D341Med (cell line): ENCODE measurements around the gene MVB12B.
A peak's percentile ranks its signal among the peaks of the same experiment; 100 is the strongest.

Experiments
- DNase-seq: peaks from one replicate; pipeline ENCODE4 v3.0.0; 2012; ENCODE audit warnings: low spot score

The MVB12B gene

GRCh38 chr9:126506361-126507317, 180.0 kb downstream of the MVB12B start:
- DNase-seq, result no peak

- no peak for DNase-seq
These were observed 180.9 kb downstream of the MVB12B start for GRCh38 chr9:126507318-126508109.

- no peak for DNase-seq
These were observed 181.6 kb downstream of the MVB12B start for GRCh38 chr9:126508171-126508591.

GRCh38 chr9:126508928-126509327, 182.3 kb downstream of the MVB12B start:
- DNase-seq, result no peak

GRCh38 chr9:126509718-126510117, 183.1 kb downstream of the MVB12B start:
- DNase-seq, result no peak

- no peak for DNase-seq
These were observed 183.9 kb downstream of the MVB12B start for GRCh38 chr9:126510564-126510963.

- no peak for DNase-seq
These were observed 184.8 kb downstream of the MVB12B start for GRCh38 chr9:126511411-126511810.

GRCh38 chr9:126513159-126514036, 186.8 kb downstream of the MVB12B start:
- DNase-seq, result no peak

GRCh38 chr9:126514037-126514821, 187.6 kb downstream of the MVB12B start:
- peak; percentile 95 for DNase-seq

GRCh38 chr9:126515001-126515872, 188.6 kb downstream of the MVB12B start:
- no peak for DNase-seq

- no peak for DNase-seq
These were observed 189.4 kb downstream of the MVB12B start for GRCh38 chr9:126515873-126516505.

- no peak for DNase-seq
These were observed 189.9 kb downstream of the MVB12B start for GRCh38 chr9:126516561-126516935.

GRCh38 chr9:126516936-126517832, 190.6 kb downstream of the MVB12B start:
- no peak for DNase-seq

GRCh38 chr9:126517833-126518356, 191.3 kb downstream of the MVB12B start:
- no peak for DNase-seq

GRCh38 chr9:126518763-126519162, 192.1 kb downstream of the MVB12B start:
- no peak for DNase-seq

GRCh38 chr9:126519660-126520420, 193.2 kb downstream of the MVB12B start:
- no peak for DNase-seq

- no peak for DNase-seq
These were observed 193.8 kb downstream of the MVB12B start for GRCh38 chr9:126520453-126520852.

- DNase-seq, result no peak
These were observed 194.5 kb downstream of the MVB12B start for GRCh38 chr9:126521089-126521488.
